Measurements from ENCODE around the gene ANAPC1.
"Not testable (repeated sequence)": the region's sequence is repeated elsewhere in the genome, so short reads cannot be mapped to it uniquely, and the experiment has no call there.

Gene ANAPC1

GRCh38 chr2:111903930-111904439, 20.0 kb upstream of the ANAPC1 start:
- DNase-seq = no peak

GRCh38 chr2:111903516-111903915, 19.5 kb upstream of the ANAPC1 start:
- no peak for DNase-seq

GRCh38 chr2:111900859-111901258, 16.9 kb upstream of the ANAPC1 start:
- no peak for DNase-seq

- peak; percentile 19 for DNase-seq
These were observed 14.9 kb upstream of the ANAPC1 start for GRCh38 chr2:111898703-111899514.

GRCh38 chr2:111897924-111898702, 14.1 kb upstream of the ANAPC1 start, which contains the start of gene MERTK:
TSS of gene MERTK (plus strand) at chr2:111898607. CDS start at chr2:111898736, 129 bp downstream.
- DNase-seq = peak; percentile 40

GRCh38 chr2:111897630-111897923, 13.6 kb upstream of the ANAPC1 start:
- no peak for DNase-seq

- no peak for DNase-seq
These were observed 12.6 kb upstream of the ANAPC1 start for GRCh38 chr2:111896576-111896975.

- DNase-seq = no peak
These were observed 12.0 kb upstream of the ANAPC1 start for GRCh38 chr2:111896024-111896423.

GRCh38 chr2:111884592-111884964, 585 bp upstream of the ANAPC1 start:
- no peak for DNase-seq

GRCh38 chr2:111872806-111873205, 11.2 kb downstream of the ANAPC1 start:
- DNase-seq = not testable (repeated sequence)

GRCh38 chr2:111865124-111865523, 18.9 kb downstream of the ANAPC1 start:
- not testable (repeated sequence) for DNase-seq

- DNase-seq = not testable (repeated sequence)
These were observed 24.0 kb downstream of the ANAPC1 start for GRCh38 chr2:111860005-111860404.

GRCh38 chr2:111852544-111852943, 31.4 kb downstream of the ANAPC1 start:
- DNase-seq = not testable (repeated sequence)

- DNase-seq = peak; percentile 18
These were observed 33.3 kb downstream of the ANAPC1 start for GRCh38 chr2:111850646-111851045.

GRCh38 chr2:111839625-111840282, 44.2 kb downstream of the ANAPC1 start:
- DNase-seq = not testable (repeated sequence)

GRCh38 chr2:111838992-111839391, 45.0 kb downstream of the ANAPC1 start:
- DNase-seq = not testable (repeated sequence)

GRCh38 chr2:111834221-111834620, 49.8 kb downstream of the ANAPC1 start:
- DNase-seq = not testable (repeated sequence)

- DNase-seq = not testable (repeated sequence)
These were observed 53.5 kb downstream of the ANAPC1 start for GRCh38 chr2:111830479-111830878.

GRCh38 chr2:111828217-111828766, 55.7 kb downstream of the ANAPC1 start:
- DNase-seq = not testable (repeated sequence)

GRCh38 chr2:111812970-111813622, 70.9 kb downstream of the ANAPC1 start:
- not testable (repeated sequence) for DNase-seq

- not testable (repeated sequence) for DNase-seq
These were observed 93.4 kb downstream of the ANAPC1 start for GRCh38 chr2:111790633-111791032.

- not testable (repeated sequence) for DNase-seq
These were observed 99.9 kb downstream of the ANAPC1 start for GRCh38 chr2:111784081-111784480.

Measured in central memory CD4-positive, alpha-beta T cell (primary cell).